HL-60 (cell line): ENCODE data around the gene PKP3.

Experiments
- DNase-seq, 2 experiments: peaks; one replicate each; pipeline ENCODE4 v3.0.0-alpha.2; 2010 to 2020; ENCODE audit warnings: low read depth in 1 of 2, low spot score in 1 of 2
- H3K27ac ChIP-seq: fragments of 250-450 bp; sonication (Bioruptor Pico); replicated peaks from 2 replicates; pipeline ENCODE4 v1.5.1; 2020; ENCODE audit warnings: mild to moderate bottlenecking, moderate library complexity
- H3K27me3 ChIP-seq: fragments of 250-450 bp; sonication (Bioruptor Pico); 2 replicates; pipeline ENCODE4 v1.5.1; 2021; ENCODE audit warnings: mild to moderate bottlenecking, moderate library complexity; ENCODE audit not compliant: insufficient read depth, poor library complexity, severe bottlenecking
- H3K4me3 ChIP-seq: replicated peaks from 2 replicates; pipeline ENCODE4 v1.5.1; 2011; ENCODE audit warnings: mild to moderate bottlenecking, control low read depth, low read length; ENCODE audit not compliant: insufficient read depth
- GABPA ChIP-seq: IDR thresholded peaks from 2 replicates; pipeline ENCODE4 v1.6.1; 2012; ENCODE audit warnings: low read depth
- POLR2AphosphoS5 ChIP-seq: IDR thresholded peaks from 2 replicates; pipeline ENCODE4 v1.6.1; 2012; ENCODE audit warnings: low read depth
- SPI1 ChIP-seq: IDR thresholded peaks from 2 replicates; pipeline ENCODE4 v1.6.1; 2012; ENCODE audit warnings: low read depth, mild to moderate bottlenecking, borderline replicate concordance
- TF ChIP-seq, protein P1 (sequence below): IDR thresholded peaks from one replicate; pipeline ENCODE4 v1.5.1; 2011; ENCODE audit warnings: low read length, control low read depth, inconsistent platforms; ENCODE audit not compliant: insufficient read depth
- TF ChIP-seq, protein P2 (sequence below): IDR thresholded peaks from 2 replicates; pipeline ENCODE4 v1.6.1; 2012; ENCODE audit warnings: low read depth; ENCODE audit not compliant: insufficient replicate concordance

Gene PKP3

DNA sequence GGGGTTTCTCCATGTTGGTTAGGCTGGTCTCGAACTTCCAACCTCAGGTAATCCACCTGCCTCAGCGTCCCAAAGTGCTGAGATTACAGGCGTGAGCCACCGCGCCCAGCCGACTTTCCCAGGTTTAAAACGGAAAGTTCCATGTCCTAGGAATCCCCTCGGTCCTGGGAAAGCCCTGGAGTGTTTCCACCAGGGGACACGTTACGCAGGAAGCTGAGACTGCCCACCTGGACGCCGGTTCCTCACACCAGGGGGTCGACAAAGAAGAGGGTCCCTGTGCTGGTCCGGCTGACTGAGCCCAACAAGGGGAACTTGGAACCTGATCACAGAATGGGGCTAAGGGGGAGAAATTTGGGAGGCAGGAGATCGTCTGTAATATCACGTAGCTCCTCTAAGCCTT is 28.2 kb upstream of the PKP3 start:
- peaks cover 33% of the 10 kb centered on the region for H3K27me3 ChIP-seq
- no peak for DNase-seq
- no peak overlapping the region for H3K27ac ChIP-seq
- H3K4me3 ChIP-seq: no peak overlapping the region
- TF ChIP-seq GABPA: no peak
- TF ChIP-seq SPI1: no peak
- TF ChIP-seq, protein P1, sequence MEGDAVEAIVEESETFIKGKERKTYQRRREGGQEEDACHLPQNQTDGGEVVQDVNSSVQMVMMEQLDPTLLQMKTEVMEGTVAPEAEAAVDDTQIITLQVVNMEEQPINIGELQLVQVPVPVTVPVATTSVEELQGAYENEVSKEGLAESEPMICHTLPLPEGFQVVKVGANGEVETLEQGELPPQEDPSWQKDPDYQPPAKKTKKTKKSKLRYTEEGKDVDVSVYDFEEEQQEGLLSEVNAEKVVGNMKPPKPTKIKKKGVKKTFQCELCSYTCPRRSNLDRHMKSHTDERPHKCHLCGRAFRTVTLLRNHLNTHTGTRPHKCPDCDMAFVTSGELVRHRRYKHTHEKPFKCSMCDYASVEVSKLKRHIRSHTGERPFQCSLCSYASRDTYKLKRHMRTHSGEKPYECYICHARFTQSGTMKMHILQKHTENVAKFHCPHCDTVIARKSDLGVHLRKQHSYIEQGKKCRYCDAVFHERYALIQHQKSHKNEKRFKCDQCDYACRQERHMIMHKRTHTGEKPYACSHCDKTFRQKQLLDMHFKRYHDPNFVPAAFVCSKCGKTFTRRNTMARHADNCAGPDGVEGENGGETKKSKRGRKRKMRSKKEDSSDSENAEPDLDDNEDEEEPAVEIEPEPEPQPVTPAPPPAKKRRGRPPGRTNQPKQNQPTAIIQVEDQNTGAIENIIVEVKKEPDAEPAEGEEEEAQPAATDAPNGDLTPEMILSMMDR: no peak
- TF ChIP-seq POLR2AphosphoS5: no peak

DNA sequence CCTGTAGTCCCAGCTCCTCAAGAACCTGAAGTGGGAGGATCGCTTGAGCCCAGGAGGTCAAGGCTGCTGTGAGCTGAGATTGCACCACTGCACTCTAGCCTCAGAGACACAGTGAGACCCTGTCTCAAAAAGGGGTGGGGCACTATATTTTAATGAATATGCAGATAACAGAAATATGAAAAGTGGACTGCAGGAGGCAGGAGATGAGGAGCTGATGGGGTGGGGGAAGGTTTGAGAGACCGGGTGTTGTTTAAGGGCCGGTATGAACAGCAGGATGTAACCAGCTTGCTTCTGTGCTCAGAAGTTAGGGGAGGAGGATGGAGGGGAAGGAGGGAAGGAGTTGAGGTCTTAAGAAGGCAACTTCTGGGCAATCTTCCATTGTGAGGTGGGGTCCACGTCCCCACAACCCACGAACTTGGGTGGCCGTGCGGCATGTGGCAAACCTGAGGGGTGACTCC is 26.0 kb upstream of the PKP3 start:
- no peak for TF ChIP-seq SPI1
- TF ChIP-seq, protein P2, sequence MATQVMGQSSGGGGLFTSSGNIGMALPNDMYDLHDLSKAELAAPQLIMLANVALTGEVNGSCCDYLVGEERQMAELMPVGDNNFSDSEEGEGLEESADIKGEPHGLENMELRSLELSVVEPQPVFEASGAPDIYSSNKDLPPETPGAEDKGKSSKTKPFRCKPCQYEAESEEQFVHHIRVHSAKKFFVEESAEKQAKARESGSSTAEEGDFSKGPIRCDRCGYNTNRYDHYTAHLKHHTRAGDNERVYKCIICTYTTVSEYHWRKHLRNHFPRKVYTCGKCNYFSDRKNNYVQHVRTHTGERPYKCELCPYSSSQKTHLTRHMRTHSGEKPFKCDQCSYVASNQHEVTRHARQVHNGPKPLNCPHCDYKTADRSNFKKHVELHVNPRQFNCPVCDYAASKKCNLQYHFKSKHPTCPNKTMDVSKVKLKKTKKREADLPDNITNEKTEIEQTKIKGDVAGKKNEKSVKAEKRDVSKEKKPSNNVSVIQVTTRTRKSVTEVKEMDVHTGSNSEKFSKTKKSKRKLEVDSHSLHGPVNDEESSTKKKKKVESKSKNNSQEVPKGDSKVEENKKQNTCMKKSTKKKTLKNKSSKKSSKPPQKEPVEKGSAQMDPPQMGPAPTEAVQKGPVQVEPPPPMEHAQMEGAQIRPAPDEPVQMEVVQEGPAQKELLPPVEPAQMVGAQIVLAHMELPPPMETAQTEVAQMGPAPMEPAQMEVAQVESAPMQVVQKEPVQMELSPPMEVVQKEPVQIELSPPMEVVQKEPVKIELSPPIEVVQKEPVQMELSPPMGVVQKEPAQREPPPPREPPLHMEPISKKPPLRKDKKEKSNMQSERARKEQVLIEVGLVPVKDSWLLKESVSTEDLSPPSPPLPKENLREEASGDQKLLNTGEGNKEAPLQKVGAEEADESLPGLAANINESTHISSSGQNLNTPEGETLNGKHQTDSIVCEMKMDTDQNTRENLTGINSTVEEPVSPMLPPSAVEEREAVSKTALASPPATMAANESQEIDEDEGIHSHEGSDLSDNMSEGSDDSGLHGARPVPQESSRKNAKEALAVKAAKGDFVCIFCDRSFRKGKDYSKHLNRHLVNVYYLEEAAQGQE: no peak
- TF ChIP-seq, protein P1: no peak
- TF ChIP-seq GABPA: no peak
- no peak for TF ChIP-seq POLR2AphosphoS5
- H3K4me3 ChIP-seq: no peak overlapping the region
- DNase-seq: no peak
- H3K27ac ChIP-seq: no peak overlapping the region
- peaks cover 46% of the 10 kb centered on the region for H3K27me3 ChIP-seq

DNA sequence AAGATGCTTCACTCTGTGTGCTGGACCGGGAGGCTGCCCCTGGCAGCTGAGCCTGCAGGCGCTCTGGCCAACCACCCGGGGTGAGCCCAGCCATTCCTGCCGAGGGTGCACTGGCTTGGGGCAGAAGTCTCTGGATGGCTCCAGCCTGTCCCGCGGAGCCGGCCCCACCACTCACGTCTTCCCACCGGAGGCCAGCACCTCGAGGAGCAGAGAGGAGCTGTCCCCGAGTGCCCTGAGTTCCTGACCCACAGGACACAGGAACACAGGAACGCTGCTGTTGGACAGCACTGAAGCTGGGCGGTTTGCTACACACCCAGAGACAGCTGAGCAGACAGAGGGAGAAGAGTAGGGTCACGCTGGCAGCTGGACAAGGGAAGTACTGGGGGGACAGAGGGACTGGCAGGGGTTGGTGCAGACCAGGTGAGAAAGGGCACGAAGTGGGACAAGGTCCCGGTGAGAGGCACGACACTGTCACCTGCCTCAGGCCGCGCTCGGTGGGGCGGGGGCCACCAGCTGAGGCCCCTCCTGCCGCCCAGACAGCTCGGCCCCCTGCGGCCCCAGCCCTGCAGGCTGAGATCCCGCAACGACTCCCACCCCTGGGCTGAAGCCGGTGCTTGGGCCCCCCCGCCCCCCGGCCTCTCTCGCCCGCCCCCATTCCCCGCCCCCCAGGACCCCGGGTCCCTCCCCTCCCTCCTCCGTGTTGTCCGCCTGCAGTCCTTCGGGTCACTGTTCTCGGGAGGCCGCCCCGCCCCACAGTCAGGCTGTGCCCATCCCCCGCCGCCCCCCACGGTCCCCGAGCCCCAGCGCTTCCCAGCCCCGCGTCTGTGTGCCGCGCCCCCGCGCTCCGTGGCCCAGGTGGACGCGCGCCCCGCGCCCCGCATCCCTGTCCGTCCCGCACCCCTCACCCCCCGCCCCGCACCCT is 25.3 kb upstream of the PKP3 start:
- TF ChIP-seq POLR2AphosphoS5: no peak
- TF ChIP-seq, protein P1: no peak
- Histone ChIP-seq H3K4me3 (no peak overlapping the region), H3K27ac (no peak overlapping the region), H3K27me3 (peaks cover 46% of the 10 kb centered on the region)
- no peak for DNase-seq

DNA sequence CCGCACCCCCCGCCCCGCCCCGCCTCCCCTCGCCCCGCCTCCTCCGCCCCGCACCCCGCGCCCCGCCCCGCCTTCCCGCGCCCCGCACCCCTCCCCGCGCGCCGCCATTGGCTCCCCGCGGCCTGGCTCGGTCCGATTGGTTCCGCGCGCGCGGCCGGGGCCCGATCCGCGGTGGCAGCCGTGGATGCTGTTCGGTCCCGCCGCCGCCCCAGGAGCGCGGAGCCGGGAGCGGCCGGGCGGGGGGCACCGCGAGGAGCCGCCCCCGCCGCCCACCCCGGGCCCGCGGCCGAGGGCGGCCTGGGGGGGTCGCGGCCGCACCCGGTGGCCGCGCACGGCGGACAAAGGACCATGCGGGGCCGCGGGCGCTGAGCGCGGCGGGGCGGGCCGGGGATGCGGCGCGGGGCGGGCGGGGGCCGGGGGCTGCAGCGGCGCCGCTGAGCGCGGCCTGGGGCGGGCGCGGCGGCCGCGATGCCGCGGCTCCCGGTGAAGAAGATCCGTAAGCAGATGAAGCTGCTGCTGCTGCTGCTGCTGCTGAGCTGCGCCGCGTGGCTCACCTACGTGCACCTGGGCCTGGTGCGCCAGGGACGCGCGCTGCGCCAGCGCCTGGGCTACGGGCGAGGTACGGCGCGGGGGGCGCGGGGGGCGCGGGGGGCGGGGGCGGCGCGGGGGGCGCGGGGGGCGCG is 24.5 kb upstream of the PKP3 start, which contains the start of gene B4GALNT4:
TSS of gene B4GALNT4 (plus strand) at position 164 of the 683 bp plus-strand sequence. CDS start at position 469, 305 bp downstream.
- H3K27ac ChIP-seq: no peak within 1 kb of the TSS
- DNase-seq: no peak
- no peak within 1 kb of the TSS for H3K4me3 ChIP-seq

More for the DNA sequence above, 24.5 kb upstream of the PKP3 start, which contains the start of gene B4GALNT4:
- H3K27me3 ChIP-seq: peaks cover 46% of the 10 kb centered on the region
- TF ChIP-seq, protein P2: no peak
- TF ChIP-seq SPI1 (no peak), GABPA (no peak), POLR2AphosphoS5 (no peak)
- TF ChIP-seq, protein P1: no peak
